Spleen (tissue), 7 donors: ENCODE results near the gene KCNAB1.

Source experiments
- POLR2A ChIP-seq, 3 donors: fragments of 450-650 bp; IDR thresholded peaks; one replicate each; pipeline ENCODE4 v1.5.1; 2017; ENCODE audit warnings: antibody characterized with exemption in 3 of 3, mild to moderate bottlenecking in 1 of 3
- TF ChIP-seq, protein P1 (sequence below), 11 experiments: fragments of 200-600 bp in 7 of 11; fragments of 450-650 bp in 4 of 11; sonication (generic) in 4 of 11; IDR thresholded peaks in 8 of 11; conservative IDR thresholded peaks in 3 of 11; 1 replicate in 7 of 11; 2 replicates in 4 of 11; pipeline versions ENCODE4 v1.4.0 to v1.8.0; 2016 to 2021; ENCODE audit warnings: antibody characterized with exemption in 11 of 11, inconsistent platforms in 4 of 11, mild to moderate bottlenecking in 1 of 11
- donor health status: DM: no; HTN: no; CAD: no; lungs with moderate emphysema.
- donor health status: DM: no; HTN: no; CAD: no.
- donor health status: DM: no; HTN: no; CAD: no.

DNA sequence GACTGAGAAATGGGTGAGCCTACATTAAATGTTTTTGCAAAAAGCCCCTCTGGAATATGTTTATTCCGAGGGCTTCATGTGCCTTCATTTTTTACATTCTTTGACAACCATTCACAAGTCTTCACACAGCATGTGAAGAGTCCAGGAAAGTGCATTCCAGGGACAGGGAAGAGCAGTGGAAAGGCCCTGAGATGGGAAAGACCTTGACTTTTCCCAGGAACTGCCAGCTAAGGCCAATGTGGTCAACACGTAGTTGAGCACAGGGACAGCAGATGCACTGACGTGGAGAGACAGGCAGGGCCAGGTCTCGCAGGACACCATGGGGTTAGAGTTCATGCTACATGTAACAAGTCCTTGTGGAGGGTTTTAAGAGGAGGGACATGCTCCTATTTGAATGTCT, 412.8 kb downstream of the KCNAB1 start:
- TF ChIP-seq POLR2A (IDR thresholded peaks at IDR 0.05): no peak
- TF ChIP-seq, protein P1, sequence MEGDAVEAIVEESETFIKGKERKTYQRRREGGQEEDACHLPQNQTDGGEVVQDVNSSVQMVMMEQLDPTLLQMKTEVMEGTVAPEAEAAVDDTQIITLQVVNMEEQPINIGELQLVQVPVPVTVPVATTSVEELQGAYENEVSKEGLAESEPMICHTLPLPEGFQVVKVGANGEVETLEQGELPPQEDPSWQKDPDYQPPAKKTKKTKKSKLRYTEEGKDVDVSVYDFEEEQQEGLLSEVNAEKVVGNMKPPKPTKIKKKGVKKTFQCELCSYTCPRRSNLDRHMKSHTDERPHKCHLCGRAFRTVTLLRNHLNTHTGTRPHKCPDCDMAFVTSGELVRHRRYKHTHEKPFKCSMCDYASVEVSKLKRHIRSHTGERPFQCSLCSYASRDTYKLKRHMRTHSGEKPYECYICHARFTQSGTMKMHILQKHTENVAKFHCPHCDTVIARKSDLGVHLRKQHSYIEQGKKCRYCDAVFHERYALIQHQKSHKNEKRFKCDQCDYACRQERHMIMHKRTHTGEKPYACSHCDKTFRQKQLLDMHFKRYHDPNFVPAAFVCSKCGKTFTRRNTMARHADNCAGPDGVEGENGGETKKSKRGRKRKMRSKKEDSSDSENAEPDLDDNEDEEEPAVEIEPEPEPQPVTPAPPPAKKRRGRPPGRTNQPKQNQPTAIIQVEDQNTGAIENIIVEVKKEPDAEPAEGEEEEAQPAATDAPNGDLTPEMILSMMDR (IDR thresholded peaks at IDR 0.05 in 8 of 11, conservative IDR thresholded peaks at IDR 0.05 in 3 of 11): no peak
